ENCODE measurements around the gene MOG. TPM values are rescaled to one million over a fixed set of nuclear protein-coding genes. Genes with fewer than 3 reads are reported as not detected.

The MOG gene
- polyA plus RNA-seq, 3 donors = not detected

DNA sequence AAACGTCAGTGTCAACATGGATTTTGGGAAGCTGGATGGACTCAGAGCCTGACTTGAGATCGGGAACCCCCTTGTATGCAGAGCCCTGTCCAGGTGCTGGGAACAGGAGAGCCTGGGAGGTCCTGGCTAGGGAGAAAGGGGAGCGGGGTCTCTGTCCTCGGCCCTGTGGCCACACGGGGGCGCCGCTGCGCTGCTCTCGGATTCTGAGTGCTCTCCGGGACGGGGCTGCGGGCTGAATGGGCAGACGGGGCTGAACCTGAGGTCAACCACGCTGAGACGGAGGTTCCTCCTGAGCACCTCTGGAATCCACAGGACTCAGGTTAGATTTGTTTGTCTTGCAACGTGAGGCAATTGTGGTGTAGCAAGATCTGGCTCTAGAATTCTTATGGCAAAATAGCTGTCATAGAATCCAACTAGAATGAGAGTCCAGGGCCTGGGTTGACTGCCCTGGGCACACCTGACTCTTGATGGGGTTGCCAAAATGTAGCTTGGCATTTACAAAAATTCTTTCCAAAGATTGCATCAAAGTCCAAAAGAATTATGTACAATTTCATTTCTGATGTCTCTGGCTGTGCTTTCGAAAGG is 45.7 kb downstream of the MOG start:
- Mint-ChIP-seq H3K4me3 (peak overlapping the region in 1 of 2 donors; percentile 26), H3K27ac (no peak overlapping the region), H3K36me3 (no peaks in the 10 kb centered on the region), H3K9me3 (peaks cover 0 to 7% (median 0%) of the 10 kb centered on the region in 7 donors), H3K27me3 (ENCODE audit: low read depth in 3 of 3) (peaks cover 21 to 38% (median 32%) of the 10 kb centered on the region in 3 donors), H3K4me1 (peaks cover 2% of the 10 kb centered on the region)
- intact Hi-C loops (cut with micrococcal nuclease) = no loop called here
- 38% methylated on average over 17 of the region's 17 CpGs for WGBS (ENCODE audit: insufficient coverage)
- Histone ChIP-seq H3K9ac (ENCODE audit: insufficient read depth, low read length, poor library complexity, severe bottlenecking) (no peak overlapping the region), H3K27ac (ENCODE audit: low read depth in 1 of 2, low read length in 2 of 2) (no peak overlapping the region), H3K4me1 (ENCODE audit: control insufficient read depth in 1 of 2, insufficient read depth in 2 of 2, low read length in 2 of 2) (no peaks in the 10 kb centered on the region), H3K9me3 (replicated peaks in 1 of 2; ENCODE audit: control insufficient read depth in 1 of 2, insufficient read depth in 1 of 2, low read length in 2 of 2) (no peaks in the 10 kb centered on the region), H3K4me2 (replicated peaks; ENCODE audit: extremely low read depth, low read length, poor library complexity, severe bottlenecking) (no peak overlapping the region), H4K20me1 (ENCODE audit: insufficient read depth, low read length) (no peaks in the 10 kb centered on the region), H3K79me2 (ENCODE audit: insufficient read depth, low read length) (no peaks in the 10 kb centered on the region), H2AFZ (ENCODE audit: insufficient read depth, low read depth, low read length, poor library complexity, severe bottlenecking) (no peak overlapping the region), H3K27me3 (ENCODE audit: control insufficient read depth in 2 of 2, insufficient read depth in 2 of 2, low read length in 2 of 2) (peaks cover 4 to 20% of the 10 kb centered on the region in 2 donors), H3K4me3 (replicated peaks in 1 of 3; ENCODE audit: low read depth in 2 of 3, low read length in 3 of 3) (no peak overlapping the region), H3K36me3 (replicated peaks in 1 of 2; ENCODE audit: control insufficient read depth in 1 of 2, insufficient read depth in 2 of 2, low read length in 2 of 2) (no peaks in the 10 kb centered on the region)
- TF ChIP-seq, protein P1, sequence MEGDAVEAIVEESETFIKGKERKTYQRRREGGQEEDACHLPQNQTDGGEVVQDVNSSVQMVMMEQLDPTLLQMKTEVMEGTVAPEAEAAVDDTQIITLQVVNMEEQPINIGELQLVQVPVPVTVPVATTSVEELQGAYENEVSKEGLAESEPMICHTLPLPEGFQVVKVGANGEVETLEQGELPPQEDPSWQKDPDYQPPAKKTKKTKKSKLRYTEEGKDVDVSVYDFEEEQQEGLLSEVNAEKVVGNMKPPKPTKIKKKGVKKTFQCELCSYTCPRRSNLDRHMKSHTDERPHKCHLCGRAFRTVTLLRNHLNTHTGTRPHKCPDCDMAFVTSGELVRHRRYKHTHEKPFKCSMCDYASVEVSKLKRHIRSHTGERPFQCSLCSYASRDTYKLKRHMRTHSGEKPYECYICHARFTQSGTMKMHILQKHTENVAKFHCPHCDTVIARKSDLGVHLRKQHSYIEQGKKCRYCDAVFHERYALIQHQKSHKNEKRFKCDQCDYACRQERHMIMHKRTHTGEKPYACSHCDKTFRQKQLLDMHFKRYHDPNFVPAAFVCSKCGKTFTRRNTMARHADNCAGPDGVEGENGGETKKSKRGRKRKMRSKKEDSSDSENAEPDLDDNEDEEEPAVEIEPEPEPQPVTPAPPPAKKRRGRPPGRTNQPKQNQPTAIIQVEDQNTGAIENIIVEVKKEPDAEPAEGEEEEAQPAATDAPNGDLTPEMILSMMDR (IDR thresholded peaks at IDR 0.05) = peak; percentile 61
- DNase-seq = peak; percentile 27 to 73 (median 51)

DNA sequence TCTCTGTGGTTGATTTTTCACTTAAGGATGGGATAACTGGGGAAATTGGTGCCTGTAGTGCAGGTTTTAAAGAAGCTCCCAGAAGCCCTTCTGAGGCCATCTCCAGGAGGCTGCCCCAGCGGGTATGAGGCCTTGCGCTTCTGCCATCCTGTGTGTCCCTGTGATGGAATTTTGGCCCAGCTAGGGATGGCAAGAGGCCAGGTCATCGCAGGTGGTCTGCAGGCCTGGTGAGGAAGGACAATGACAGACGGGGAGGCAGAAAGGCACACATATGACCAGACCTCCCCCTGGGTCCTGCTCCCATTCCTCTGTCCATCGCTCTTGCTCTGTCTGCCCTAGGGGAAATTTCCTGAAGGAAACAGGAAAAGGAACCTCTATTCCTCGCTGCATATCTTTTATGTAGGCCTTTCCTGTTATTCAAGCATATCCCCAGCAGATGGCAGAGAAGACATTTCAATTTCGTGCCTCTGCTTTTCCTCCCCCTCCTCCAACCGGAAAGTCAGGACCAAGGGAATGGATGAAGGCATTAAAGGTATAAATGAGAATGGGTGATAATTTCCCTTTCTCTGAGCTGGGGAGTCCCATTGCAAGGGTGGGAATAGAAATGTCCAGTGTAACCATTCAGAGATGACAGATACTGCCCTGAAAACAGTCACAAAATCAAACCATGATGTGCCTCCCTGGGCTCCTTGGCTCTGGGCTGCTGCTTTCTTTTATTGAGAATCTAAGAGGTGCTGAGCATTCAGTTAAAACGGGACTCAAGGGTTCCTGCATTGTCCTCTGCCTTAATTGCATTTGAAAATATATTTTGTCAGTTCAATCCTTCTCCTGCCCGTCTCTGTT is 48.7 kb downstream of the MOG start:
- no peaks in the 10 kb centered on the region for H4K20me1 ChIP-seq (ENCODE audit: insufficient read depth, low read length)
- WGBS (ENCODE audit: insufficient coverage) = 68% methylated on average over 5 of the region's 10 CpGs
- Mint-ChIP-seq H3K4me3 (no peak overlapping the region), H3K4me1 (peaks cover 12% of the 10 kb centered on the region), H3K27me3 (ENCODE audit: low read depth in 3 of 3) (peaks cover 22 to 47% (median 46%) of the 10 kb centered on the region in 3 donors), H3K36me3 (no peaks in the 10 kb centered on the region), H3K27ac (no peak overlapping the region), H3K9me3 (peaks cover 0 to 7% (median 0%) of the 10 kb centered on the region in 7 donors)
- H3K27ac ChIP-seq (ENCODE audit: low read depth in 1 of 2, low read length in 2 of 2) = no peak overlapping the region
- H3K4me2 ChIP-seq (replicated peaks; ENCODE audit: extremely low read depth, low read length, poor library complexity, severe bottlenecking) = no peak overlapping the region
- no peaks in the 10 kb centered on the region for H3K36me3 ChIP-seq (replicated peaks in 1 of 2; ENCODE audit: control insufficient read depth in 1 of 2, insufficient read depth in 2 of 2, low read length in 2 of 2)
- H3K27me3 ChIP-seq (ENCODE audit: control insufficient read depth in 2 of 2, insufficient read depth in 2 of 2, low read length in 2 of 2) = peaks cover 11 to 31% of the 10 kb centered on the region in 2 donors
- TF ChIP-seq, protein P1 (IDR thresholded peaks at IDR 0.05) = peak; percentile 77
- H3K9ac ChIP-seq (ENCODE audit: insufficient read depth, low read length, poor library complexity, severe bottlenecking) = no peak overlapping the region
- DNase-seq = peak in 2 of 3 donors; percentile 48 to 54
- no peaks in the 10 kb centered on the region for H3K9me3 ChIP-seq (replicated peaks in 1 of 2; ENCODE audit: control insufficient read depth in 1 of 2, insufficient read depth in 1 of 2, low read length in 2 of 2)
- peaks cover 10% of the 10 kb centered on the region in 2 donors for H3K4me1 ChIP-seq (ENCODE audit: control insufficient read depth in 1 of 2, insufficient read depth in 2 of 2, low read length in 2 of 2)
- H3K4me3 ChIP-seq (replicated peaks in 1 of 3; ENCODE audit: low read depth in 2 of 3, low read length in 3 of 3) = no peak overlapping the region
- H3K79me2 ChIP-seq (ENCODE audit: insufficient read depth, low read length) = no peaks in the 10 kb centered on the region
- H2AFZ ChIP-seq (ENCODE audit: insufficient read depth, low read depth, low read length, poor library complexity, severe bottlenecking) = no peak overlapping the region
- intact Hi-C loops (cut with micrococcal nuclease) = loop anchor here (2.0 to 5.0 kb wide), 3 partner anchors 47 to 129 kb away; no protein-coding TSS in a partner anchor
